Lung (tissue), 16 donors: Measurements from ENCODE around the gene DPP3. TPM values are rescaled to one million over a fixed set of nuclear protein-coding genes. Genes with fewer than 3 reads are reported as not detected.
"Not testable (repeated sequence)": the region's sequence is repeated elsewhere in the genome, so short reads cannot be mapped to it uniquely, and the experiment has no call there.

Experiments
- ATAC-seq: fragments of 200-7000 bp; cut with Tn5 transposase; one replicate; pipeline ENCODE4 v1.9.1; 2020; ENCODE audit warnings: moderate number of reproducible peaks; ENCODE audit not compliant: insufficient read depth, low FRiP score
- DNase-seq, 3 donors: peaks; one replicate each; pipeline ENCODE4 v3.0.0-alpha.2; 2013 to 2017
- H3K27ac ChIP-seq, 2 donors: one replicate each; pipeline ENCODE4 v1.5.1; 2013; ENCODE audit warnings: mild to moderate bottlenecking in 2 of 2, moderate library complexity in 2 of 2, control low read depth in 1 of 2, inconsistent platforms in 1 of 2, low read depth in 1 of 2, low read length in 1 of 2
- H3K27me3 ChIP-seq, 3 donors: one replicate each; pipeline ENCODE4 v1.5.1; 2013; ENCODE audit warnings: low read length in 2 of 3; ENCODE audit not compliant: control insufficient read depth in 3 of 3, insufficient read depth in 3 of 3
- H3K36me3 ChIP-seq, 4 donors: one replicate each; pipeline ENCODE4 v1.5.1; 2013; ENCODE audit warnings: low read length in 4 of 4, mild to moderate bottlenecking in 1 of 4, moderate library complexity in 1 of 4; ENCODE audit not compliant: control insufficient read depth in 4 of 4, insufficient read depth in 4 of 4
- H3K4me1 ChIP-seq, 5 donors: one replicate each; pipeline ENCODE4 v1.5.1; 2013; ENCODE audit warnings: low read length in 5 of 5, mild to moderate bottlenecking in 2 of 5, moderate library complexity in 1 of 5; ENCODE audit not compliant: control insufficient read depth in 5 of 5, insufficient read depth in 5 of 5
- H3K4me3 ChIP-seq: one replicate; pipeline ENCODE4 v1.5.1; 2013; ENCODE audit warnings: mild to moderate bottlenecking, control low read depth, moderate library complexity
- H3K9ac ChIP-seq, 2 donors: one replicate each; pipeline ENCODE4 v1.5.1; 2013; ENCODE audit warnings: low read length in 2 of 2, control low read depth in 1 of 2; ENCODE audit not compliant: insufficient read depth in 1 of 2
- H3K9me3 ChIP-seq, 4 donors: one replicate each; pipeline ENCODE4 v1.5.1; 2013; ENCODE audit warnings: low read length in 3 of 4, mild to moderate bottlenecking in 1 of 4, moderate library complexity in 1 of 4; ENCODE audit not compliant: control insufficient read depth in 4 of 4, insufficient read depth in 3 of 4
- CTCF ChIP-seq: IDR thresholded peaks from 2 replicates; pipeline ENCODE4 v1.5.1; 2012; ENCODE audit warnings: mild to moderate bottlenecking; ENCODE audit errors: control extremely low read depth, extremely low read depth
- WGBS, 2 donors: extraction: QIAGEN DNeasy Blood & Tissue Kit; methylation state at CpG; one replicate each; pipeline ENCODE4 v1.1.7; 2013; 5-methylcytosine and 5-hydroxymethylcytosine counted together
- long read RNA-seq, 5 donors: transcript quantifications; one replicate each; lab custom pipeline, GENCODE V29; 2026
- polyA plus RNA-seq, 2 donors: library from polyadenylated mRNA; stranded (reverse); fragments of 200-250 nt; gene quantifications; one replicate each; pipeline ENCODE4 v1.2.1, GENCODE V29; 2013
- total RNA-seq, 2 donors: library from RNA; depleted of rRNA in 1 of 2; stranded (reverse); fragments of >200 nt in 1 of 2; gene quantifications; one replicate each; pipeline ENCODE4 v1.2.1, GENCODE V29; 2014 to 2021
- donor health status: control.
- donor health status: control.
- donor health status: Bipolar disorder and iron deficiency.
- donor health status: healthy.
- donor health status: DM: yes; HTN: yes; CAD: no.

Gene DPP3
- 10 to 100 TPM; 25.5 to 76.3 TPM for total RNA-seq
- polyA plus RNA-seq = 10 to 100 TPM; 25.4 to 63.9 TPM
- long read RNA-seq, donor 1, partial matches to known transcripts = 0 of 1 reads
- long read RNA-seq, donor 1, other reads (novel, unspliced or antisense) = 0 of 1 reads
- long read RNA-seq, donor 2 = 0 reads
- long read RNA-seq, donor 3, partial matches to known transcripts = 0 of 1 reads
- long read RNA-seq, donor 3, other reads (novel, unspliced or antisense) = 0 of 1 reads
- long read RNA-seq, donor 4, partial matches to known transcripts = 5 of 7 reads
- long read RNA-seq, donor 4, other reads (novel, unspliced or antisense) = 0 of 7 reads
- long read RNA-seq, donor 5, partial matches to known transcripts = 0 of 4 reads
- long read RNA-seq, donor 5, other reads (novel, unspliced or antisense) = 0 of 4 reads

- Histone ChIP-seq H3K27ac (peak within 1 kb of the TSS; percentile 79 to 95), H3K9me3 (no peaks in the 10 kb centered on the region), H3K27me3 (no peaks in the 10 kb centered on the region), H3K9ac (peak within 1 kb of the TSS; percentile 79 to 85), H3K4me3 (peak within 1 kb of the TSS; percentile 73), H3K4me1 (peaks cover 0 to 11% (median 4%) of the 10 kb centered on the region in 5 donors), H3K36me3 (peaks cover 0 to 9% (median 0%) of the 10 kb centered on the region in 4 donors)
- DNase-seq (peak; percentile 98), ATAC-seq (peak; percentile 94)
- WGBS, 2 donors = 1 to 2% methylated on average over 62 of the region's 62 CpGs
- TF ChIP-seq CTCF = no peak
Observed at GRCh38 chr11:66480117-66480938, at the start of gene DPP3. DPP3 (plus strand) TSS chr11:66480434; CDS start chr11:66482201, 1,767 bp downstream.

- not testable (repeated sequence) for H3K9ac ChIP-seq, H3K9me3 ChIP-seq, ATAC-seq, H3K4me1 ChIP-seq, H3K27me3 ChIP-seq, H3K4me3 ChIP-seq, DNase-seq, H3K27ac ChIP-seq
- peaks cover under 1 to 12% (median 8%) of the 10 kb centered on the region in 4 donors for H3K36me3 ChIP-seq
Observed at GRCh38 chr11:66431287-66431686, 48.9 kb upstream of the DPP3 start.

GRCh38 chr11:66431871-66432329, 48.3 kb upstream of the DPP3 start:
- 86 to 89% methylated on average over 8 of the region's 8 CpGs for WGBS, 2 donors
- H3K9ac ChIP-seq, ATAC-seq, H3K9me3 ChIP-seq, H3K4me1 ChIP-seq, H3K27me3 ChIP-seq, H3K4me3 ChIP-seq, DNase-seq, H3K27ac ChIP-seq: not testable (repeated sequence)
- H3K36me3 ChIP-seq = peaks cover 7 to 16% (median 10%) of the 10 kb centered on the region in 4 donors

- Histone ChIP-seq H3K4me3 (no peak overlapping the region), H3K9me3 (no peaks in the 10 kb centered on the region), H3K9ac (no peak overlapping the region), H3K27me3 (no peaks in the 10 kb centered on the region), H3K36me3 (peaks cover 10 to 16% (median 12%) of the 10 kb centered on the region in 4 donors), H3K27ac (no peak overlapping the region), H3K4me1 (peaks cover 0 to under 1% (median 0%) of the 10 kb centered on the region in 5 donors)
- no peak for DNase-seq
- no peak for TF ChIP-seq CTCF
- WGBS, 2 donors = 45 to 74% methylated on average over 7 of the region's 7 CpGs
- no peak for ATAC-seq
Observed at GRCh38 chr11:66432597-66432996, 47.6 kb upstream of the DPP3 start.
